OCI-LY1 (cell line): ENCODE data around the gene TBCA.

Experiments
- H2AFZ ChIP-seq: fragments of 200-600 bp; sonication (generic), shearing (Covaris generic); 2 replicates; pipeline ENCODE4 v1.6.0; 2014; ENCODE audit warnings: antibody characterized with exemption, mild to moderate bottlenecking, low read length
- H3F3A ChIP-seq: fragments of 200-600 bp; sonication (generic), shearing (Covaris generic); 2 replicates; pipeline ENCODE4 v1.6.0; 2014; ENCODE audit warnings: mild to moderate bottlenecking, antibody characterized with exemption, low read length, moderate library complexity; ENCODE audit not compliant: insufficient read depth
- H3K27ac ChIP-seq: fragments of 200-600 bp; sonication (generic); 2 replicates; pipeline ENCODE4 v1.5.1; 2014; ENCODE audit warnings: low read length, mixed run types, mild to moderate bottlenecking, low read depth; ENCODE audit not compliant: poor library complexity, severe bottlenecking
- H3K27me3 ChIP-seq: fragments of 200-600 bp; sonication (generic); 2 replicates; pipeline ENCODE4 v1.6.0; 2014; ENCODE audit warnings: antibody characterized with exemption, mild to moderate bottlenecking, low read length, moderate library complexity; ENCODE audit not compliant: insufficient read depth
- H3K36me3 ChIP-seq: fragments of 200-600 bp; sonication (generic); 2 replicates; pipeline ENCODE4 v1.6.1; 2014; ENCODE audit warnings: mild to moderate bottlenecking, antibody characterized with exemption, low read length, moderate library complexity, mixed read lengths; ENCODE audit not compliant: insufficient read depth
- H3K4me1 ChIP-seq: fragments of 200-600 bp; sonication (generic); 2 replicates; pipeline ENCODE4 v1.5.1; 2014; ENCODE audit warnings: mild to moderate bottlenecking, low read length, moderate library complexity; ENCODE audit not compliant: insufficient read depth, severe bottlenecking
- H3K4me2 ChIP-seq: fragments of 200-600 bp; sonication (generic), shearing (Covaris generic); 2 replicates; pipeline ENCODE4 v1.6.1; 2014; ENCODE audit warnings: low read length
- H3K4me3 ChIP-seq: fragments of 200-600 bp; sonication (generic); 2 replicates; pipeline ENCODE4 v1.5.1; 2014; ENCODE audit warnings: low read length, low read depth, mild to moderate bottlenecking, mixed read lengths; ENCODE audit not compliant: poor library complexity, severe bottlenecking
- H3K79me2 ChIP-seq: fragments of 200-600 bp; shearing (Covaris generic); 2 replicates; pipeline ENCODE4 v1.6.1; 2016; ENCODE audit warnings: mixed run types, low read length, mixed read lengths; ENCODE audit not compliant: insufficient read depth
- H3K9ac ChIP-seq: fragments of 200-600 bp; sonication (generic), shearing (Covaris generic); 2 replicates; pipeline ENCODE4 v1.6.1; 2014; ENCODE audit warnings: mild to moderate bottlenecking, low read length, mixed read lengths
- H3K9me2 ChIP-seq: fragments of 200-600 bp; sonication (generic), shearing (Covaris generic); 2 replicates; pipeline ENCODE4 v1.6.1; 2014; ENCODE audit warnings: low read depth, mild to moderate bottlenecking, low read length, mixed read lengths
- H3K9me3 ChIP-seq: fragments of 200-600 bp; shearing (Covaris generic); 2 replicates; pipeline ENCODE4 v1.6.1; 2014; ENCODE audit warnings: low read length, mixed read lengths
- H4K20me1 ChIP-seq: fragments of 200-600 bp; sonication (generic), shearing (Covaris generic); 2 replicates; pipeline ENCODE4 v1.6.0; 2016; ENCODE audit warnings: mild to moderate bottlenecking, low read length; ENCODE audit not compliant: insufficient read depth
- CTCF ChIP-seq: fragments of 200-600 bp; sonication (generic), shearing (Covaris generic); IDR thresholded peaks from 2 replicates; pipeline ENCODE4 v1.5.1; 2017; ENCODE audit warnings: mild to moderate bottlenecking, antibody characterized with exemption, low read length, moderate library complexity, mixed read lengths
- EZH2 ChIP-seq: fragments of 200-600 bp; sonication (generic), shearing (Covaris generic); IDR thresholded peaks from 2 replicates; pipeline ENCODE4 v1.8.0; 2017; ENCODE audit warnings: borderline replicate concordance, mixed run types, mild to moderate bottlenecking, antibody characterized with exemption, low read length, moderate library complexity, mixed read lengths

The TBCA gene

DNA sequence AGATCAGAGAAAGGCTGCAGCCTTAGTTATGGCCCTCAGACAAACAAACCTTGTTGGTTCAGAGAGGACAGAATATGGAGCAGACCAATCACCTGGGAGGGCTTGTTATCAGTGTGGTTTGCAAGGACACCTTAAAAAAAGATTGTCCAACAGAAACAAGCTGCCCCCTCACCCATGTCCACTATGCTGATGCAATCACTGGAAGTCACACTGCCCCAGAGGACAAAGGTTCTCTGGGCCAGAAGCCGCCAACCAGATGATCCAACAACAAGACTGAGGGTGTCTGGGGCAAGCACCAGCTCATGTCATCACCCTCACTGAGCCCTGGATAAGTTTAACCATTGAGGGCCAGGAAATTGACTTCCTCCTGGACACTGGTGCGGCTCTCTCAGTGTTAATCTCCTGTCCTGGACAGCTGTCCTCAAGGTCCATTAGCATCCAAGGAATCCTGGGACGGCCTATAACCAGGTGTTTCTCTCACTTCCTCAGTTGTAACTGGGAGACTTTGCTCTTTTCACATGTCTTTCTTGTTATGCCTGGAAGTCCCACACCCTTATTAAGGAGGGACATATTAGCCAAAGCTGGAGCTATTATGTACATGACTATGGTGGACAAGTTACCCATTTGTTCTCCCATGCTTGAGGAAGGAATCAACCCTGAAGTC lies 36.9 kb upstream of the TBCA start:
- Histone ChIP-seq H3F3A (no peaks in the 10 kb centered on the region), H3K79me2 (no peaks in the 10 kb centered on the region), H3K4me1 (no peaks in the 10 kb centered on the region), H3K27ac (no peak overlapping the region), H3K27me3 (no peaks in the 10 kb centered on the region), H3K4me3 (no peak overlapping the region), H3K4me2 (no peak overlapping the region), H3K9ac (no peak overlapping the region), H3K36me3 (no peaks in the 10 kb centered on the region; the same call in 1 of the 2 replicates), H2AFZ (no peak overlapping the region), H3K9me2 (no peaks in the 10 kb centered on the region), H4K20me1 (no peaks in the 10 kb centered on the region), H3K9me3 (no peaks in the 10 kb centered on the region)
- no peak for TF ChIP-seq CTCF
- no peak for TF ChIP-seq EZH2

- no peak overlapping the region for H2AFZ ChIP-seq
Observed at GRCh38 chr5:77806213-77806843, 30.2 kb upstream of the TBCA start.

DNA sequence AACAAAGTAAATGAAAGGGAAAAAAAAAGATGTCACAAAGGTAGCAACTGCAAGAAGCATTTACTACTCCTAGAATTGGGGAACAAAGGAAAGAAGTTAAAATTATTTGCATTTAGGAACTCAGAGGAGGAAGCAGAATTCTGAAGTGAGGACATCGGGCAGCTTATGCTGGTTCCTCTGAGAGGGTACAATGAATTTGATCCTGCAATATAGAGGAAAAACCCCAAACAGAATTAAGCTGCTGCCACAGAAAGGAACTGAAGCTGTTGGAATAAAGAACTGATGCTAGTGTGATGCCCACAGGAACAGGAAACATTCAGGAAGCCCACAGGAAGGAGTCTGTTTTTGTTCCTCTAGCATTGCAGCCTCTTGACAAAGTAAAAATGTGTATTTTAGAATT lies 22.3 kb upstream of the TBCA start:
- TF ChIP-seq CTCF (no peak), EZH2 (no peak)
- Histone ChIP-seq H3K9me2 (no peaks in the 10 kb centered on the region), H3K9me3 (peaks cover 7% of the 10 kb centered on the region; the same call in 1 of the 2 replicates), H3K27ac (no peak overlapping the region), H3K79me2 (no peaks in the 10 kb centered on the region), H3F3A (no peaks in the 10 kb centered on the region), H3K36me3 (no peaks in the 10 kb centered on the region), H3K9ac (no peak overlapping the region), H2AFZ (no peak overlapping the region), H4K20me1 (no peaks in the 10 kb centered on the region), H3K4me3 (no peak overlapping the region), H3K4me1 (no peaks in the 10 kb centered on the region), H3K4me2 (no peak overlapping the region), H3K27me3 (no peaks in the 10 kb centered on the region)

More at GRCh38 chr5:77806213-77806843, 30.2 kb upstream of the TBCA start:
- Histone ChIP-seq H3K36me3 (no peaks in the 10 kb centered on the region; the same call in 1 of the 2 replicates), H3K4me3 (no peak overlapping the region), H3K27me3 (no peaks in the 10 kb centered on the region), H3K9ac (no peak overlapping the region), H3K9me2 (no peaks in the 10 kb centered on the region), H3K27ac (no peak overlapping the region), H3K4me2 (peak overlapping the region; percentile 19; the same call in 1 of the 2 replicates), H3K9me3 (0 out of 2 replicates have a peak, but pooled peaks cover 5% of the 10 kb centered on the region), H3K79me2 (no peaks in the 10 kb centered on the region), H3F3A (no peaks in the 10 kb centered on the region), H4K20me1 (no peaks in the 10 kb centered on the region), H3K4me1 (no peaks in the 10 kb centered on the region)
- no peak for TF ChIP-seq EZH2
- no peak for TF ChIP-seq CTCF
